ENCODE results near the gene HBA2. TPM values are rescaled to one million over a fixed set of nuclear protein-coding genes. Genes with fewer than 3 reads are reported as not detected.
A peak's percentile ranks its signal among the peaks of the same experiment; 100 is the strongest.
"Not testable (repeated sequence)": the region's sequence is repeated elsewhere in the genome, so short reads cannot be mapped to it uniquely, and the experiment has no call there.

The HBA2 gene
- total and polyA plus RNA-seq, 8 donors = 1.1 to 39.5 (median 4.3) TPM

DNA sequence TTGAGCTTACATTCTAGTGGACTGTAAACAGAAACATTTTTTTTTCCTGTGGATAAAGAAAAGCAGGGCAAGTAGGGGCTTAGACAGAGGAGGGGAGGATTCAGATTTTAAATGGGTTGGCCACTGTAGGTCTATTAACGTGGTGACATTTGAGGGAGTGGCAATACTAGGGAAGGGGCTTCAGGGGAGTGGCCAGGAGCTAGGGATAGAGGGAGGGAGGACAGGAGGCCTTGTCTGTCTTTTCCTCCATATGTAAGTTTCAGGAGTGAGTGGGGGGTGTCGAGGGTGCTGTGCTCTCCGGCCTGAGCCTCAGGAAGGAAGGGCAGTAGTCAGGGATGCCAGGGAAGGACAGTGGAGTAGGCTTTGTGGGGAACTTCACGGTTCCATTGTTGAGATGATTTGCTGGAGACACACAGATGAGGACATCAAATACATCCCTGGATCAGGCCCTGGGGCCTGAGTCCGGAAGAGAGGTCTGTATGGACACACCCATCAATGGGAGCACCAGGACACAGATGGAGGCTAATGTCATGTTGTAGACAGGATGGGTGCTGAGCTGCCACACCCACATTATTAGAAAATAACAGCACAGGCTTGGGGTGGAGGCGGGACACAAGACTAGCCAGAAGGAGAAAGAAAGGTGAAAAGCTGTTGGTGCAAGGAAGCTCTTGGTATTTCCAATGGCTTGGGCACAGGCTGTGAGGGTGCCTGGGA is 13.4 kb upstream of the HBA2 start:
- TF ChIP-seq, protein P1, sequence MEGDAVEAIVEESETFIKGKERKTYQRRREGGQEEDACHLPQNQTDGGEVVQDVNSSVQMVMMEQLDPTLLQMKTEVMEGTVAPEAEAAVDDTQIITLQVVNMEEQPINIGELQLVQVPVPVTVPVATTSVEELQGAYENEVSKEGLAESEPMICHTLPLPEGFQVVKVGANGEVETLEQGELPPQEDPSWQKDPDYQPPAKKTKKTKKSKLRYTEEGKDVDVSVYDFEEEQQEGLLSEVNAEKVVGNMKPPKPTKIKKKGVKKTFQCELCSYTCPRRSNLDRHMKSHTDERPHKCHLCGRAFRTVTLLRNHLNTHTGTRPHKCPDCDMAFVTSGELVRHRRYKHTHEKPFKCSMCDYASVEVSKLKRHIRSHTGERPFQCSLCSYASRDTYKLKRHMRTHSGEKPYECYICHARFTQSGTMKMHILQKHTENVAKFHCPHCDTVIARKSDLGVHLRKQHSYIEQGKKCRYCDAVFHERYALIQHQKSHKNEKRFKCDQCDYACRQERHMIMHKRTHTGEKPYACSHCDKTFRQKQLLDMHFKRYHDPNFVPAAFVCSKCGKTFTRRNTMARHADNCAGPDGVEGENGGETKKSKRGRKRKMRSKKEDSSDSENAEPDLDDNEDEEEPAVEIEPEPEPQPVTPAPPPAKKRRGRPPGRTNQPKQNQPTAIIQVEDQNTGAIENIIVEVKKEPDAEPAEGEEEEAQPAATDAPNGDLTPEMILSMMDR (IDR thresholded peaks at IDR 0.05) = no peak
- 48 to 59% methylated on average over 6 of the region's 6 CpGs for WGBS, 2 donors
- intact Hi-C loops (cut with DNase I) = no loop called here
- Histone ChIP-seq H3K36me3 (no peaks in the 10 kb centered on the region), H3K9me3 (no peaks in the 10 kb centered on the region), H3K4me3 (no peak overlapping the region), H3K27me3 (no peaks in the 10 kb centered on the region), H3K27ac (no peak overlapping the region), H3K4me1 (peaks cover 0 to 5% (median 3%) of the 10 kb centered on the region in 3 donors)
- FAIRE-seq (no peak), ATAC-seq (no peak), DNase-seq (no peak)

DNA sequence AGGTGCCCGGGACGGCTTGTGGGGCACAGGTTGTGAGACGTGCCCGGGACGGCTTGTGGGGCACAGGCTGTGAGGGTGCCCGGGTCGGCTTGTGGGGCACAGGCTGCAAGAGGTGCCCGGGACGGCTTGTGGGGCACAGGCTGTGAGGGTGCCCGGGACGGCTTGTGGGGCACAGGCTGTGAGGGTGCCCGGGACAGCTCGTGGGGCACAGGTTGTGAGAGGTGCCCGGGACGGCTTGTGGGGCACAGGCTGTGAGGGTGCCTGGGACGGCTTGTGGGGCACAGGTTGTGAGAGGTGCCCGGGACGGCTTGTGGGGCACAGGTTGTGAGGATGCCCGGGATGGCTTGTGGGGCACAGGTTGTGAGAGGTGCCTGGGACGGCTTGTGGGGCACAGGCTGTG is 12.4 kb upstream of the HBA2 start:
- H3K4me3 ChIP-seq; H3K4me1 ChIP-seq; FAIRE-seq; H3K36me3 ChIP-seq; intact Hi-C loops (cut with DNase I); H3K27me3 ChIP-seq; H3K27ac ChIP-seq; ATAC-seq; H3K9me3 ChIP-seq: not testable (repeated sequence)
- 55 to 62% methylated on average over 20 of the region's 20 CpGs for WGBS, 2 donors
- peak in 1 of 6 donors; percentile 16 for DNase-seq

DNA sequence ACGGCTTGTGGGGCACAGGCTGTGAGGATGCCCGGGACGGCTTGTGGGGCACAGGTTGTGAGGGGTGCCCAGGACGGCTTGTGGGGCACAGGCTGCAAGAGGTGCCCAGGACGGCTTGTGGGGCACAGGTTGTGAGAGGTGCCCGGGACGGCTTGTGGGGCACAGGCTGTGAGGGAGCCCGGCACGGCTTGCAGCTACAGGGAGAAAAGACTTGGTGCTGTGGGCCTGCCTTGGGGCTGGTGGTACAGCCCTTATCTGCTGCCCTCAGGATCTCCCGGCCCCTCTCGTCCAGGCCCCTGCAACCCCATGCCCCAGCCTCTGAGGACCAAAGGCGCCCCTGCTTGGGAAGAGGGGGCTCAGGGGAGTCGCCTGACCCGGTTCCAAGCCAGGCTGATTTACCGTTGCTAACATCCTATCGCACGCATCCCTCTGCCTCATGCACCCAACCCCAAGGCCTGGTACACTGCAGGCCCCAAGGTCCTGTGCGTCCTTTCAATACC is 11.9 kb upstream of the HBA2 start:
- Histone ChIP-seq H3K27ac (no peak overlapping the region), H3K4me3 (no peak overlapping the region), H3K9me3 (no peaks in the 10 kb centered on the region), H3K4me1 (peaks cover 0 to 8% (median 6%) of the 10 kb centered on the region in 3 donors), H3K27me3 (peaks cover 0 to 6% (median 2%) of the 10 kb centered on the region in 4 donors), H3K36me3 (no peaks in the 10 kb centered on the region)
- FAIRE-seq (no peak), ATAC-seq (no peak), DNase-seq (peak in 1 of 6 donors; percentile 45)
- 43 to 58% methylated on average over 17 to 18 of the region's 18 CpGs for WGBS, 2 donors
- intact Hi-C loops (cut with DNase I) = no loop called here
- TF ChIP-seq, protein P1 (IDR thresholded peaks at IDR 0.05) = no peak

DNA sequence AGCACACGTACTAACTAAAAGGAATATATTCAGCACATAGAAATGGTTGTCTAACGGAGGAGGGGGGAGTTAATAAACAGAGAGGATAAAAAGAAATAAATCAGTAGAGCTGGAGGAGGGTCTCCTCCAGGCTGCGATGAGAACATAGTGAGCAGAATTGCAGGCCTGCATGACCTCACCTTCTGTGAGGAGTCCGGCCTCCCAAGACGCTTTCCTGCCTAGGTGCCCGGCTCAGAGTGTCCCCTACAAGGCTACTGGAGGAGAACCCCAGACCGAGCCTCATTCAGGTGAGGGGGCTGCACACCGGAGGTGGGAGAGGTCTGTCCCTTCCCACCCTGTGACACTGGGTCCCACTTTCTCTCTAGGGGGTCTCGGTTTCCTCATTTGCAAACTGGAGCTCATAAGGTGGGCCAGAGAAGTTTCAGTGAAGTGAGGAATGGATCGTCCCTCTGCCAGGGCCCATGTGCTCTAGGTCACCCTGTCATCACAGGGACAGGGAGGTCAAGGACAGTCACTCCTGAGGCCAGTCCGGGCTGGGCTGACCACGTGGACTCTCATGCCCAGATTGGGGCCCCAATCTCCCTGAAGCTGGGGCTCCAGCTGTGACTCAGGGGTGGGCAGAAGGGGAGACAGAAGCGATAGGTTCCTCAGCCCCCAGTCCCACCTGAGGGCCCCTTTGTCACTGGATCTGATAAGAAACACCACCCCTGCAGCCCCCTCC is 10.2 kb upstream of the HBA2 start:
- Histone ChIP-seq H3K36me3 (no peaks in the 10 kb centered on the region), H3K27ac (no peak overlapping the region), H3K9me3 (no peaks in the 10 kb centered on the region), H3K4me3 (no peak overlapping the region), H3K4me1 (peaks cover 0 to 14% (median 12%) of the 10 kb centered on the region in 3 donors), H3K27me3 (peaks cover 0 to 23% (median 8%) of the 10 kb centered on the region in 4 donors)
- TF ChIP-seq, protein P1 (IDR thresholded peaks at IDR 0.05) = no peak
- 80 to 86% methylated on average over 13 of the region's 13 CpGs for WGBS, 2 donors
- peak in 1 of 6 donors; percentile 38 for DNase-seq
- intact Hi-C loops (cut with DNase I) = no loop called here
- ATAC-seq = no peak
- FAIRE-seq = no peak

DNA sequence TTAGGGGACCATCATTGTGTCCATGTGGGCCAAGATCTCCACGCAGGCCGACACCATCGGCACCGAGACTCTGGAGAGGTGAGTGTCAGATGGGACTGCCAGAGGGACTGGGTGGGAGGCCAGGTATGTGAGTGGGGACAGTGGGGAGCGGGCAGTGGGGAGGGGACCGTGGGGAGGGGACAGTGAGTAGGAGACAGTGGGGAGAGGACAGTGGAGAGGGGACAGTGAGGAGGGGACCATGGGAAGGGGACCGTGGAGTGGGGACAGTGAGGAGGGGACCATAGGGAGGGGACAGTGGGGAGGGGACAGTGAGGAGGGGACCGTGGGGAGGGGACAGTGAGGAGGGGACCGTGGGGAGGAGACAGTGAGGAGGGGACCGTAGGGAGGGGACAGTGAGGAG is 9.5 kb upstream of the HBA2 start:
- H3K4me3 ChIP-seq; ATAC-seq; H3K27ac ChIP-seq; FAIRE-seq; intact Hi-C loops (cut with DNase I); H3K9me3 ChIP-seq; H3K36me3 ChIP-seq: not testable (repeated sequence)
- Histone ChIP-seq H3K27me3 (peaks cover 0 to 29% (median 9%) of the 10 kb centered on the region in 4 donors), H3K4me1 (peaks cover 0 to 14% (median 12%) of the 10 kb centered on the region in 3 donors)
- peak in 1 of 6 donors; percentile 39 for DNase-seq
- 81 to 90% methylated on average over 3 to 10 of the region's 10 CpGs for WGBS, 2 donors

DNA sequence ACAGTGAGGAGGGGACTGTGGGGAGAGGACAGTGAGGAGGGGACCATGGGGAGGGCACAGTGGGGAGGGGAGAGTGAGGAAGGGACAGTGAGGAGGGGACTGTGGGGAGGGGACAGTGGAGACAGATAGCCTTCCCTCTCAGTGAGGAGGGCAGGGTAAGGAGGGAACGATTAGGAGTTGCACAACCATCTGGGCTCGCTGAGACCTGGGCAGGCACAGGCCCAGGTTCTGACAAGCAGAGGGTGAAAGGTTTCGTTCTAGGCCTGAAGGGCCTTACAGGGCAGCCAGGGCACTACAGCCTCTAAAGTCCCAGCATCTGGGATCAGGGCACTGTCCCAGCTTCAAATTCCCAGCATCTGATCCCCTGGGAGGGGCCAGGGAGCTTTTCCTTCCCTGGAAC is 9.0 kb upstream of the HBA2 start:
- H3K27ac ChIP-seq, FAIRE-seq: not testable (repeated sequence)
- peaks cover 0 to 14% (median 12%) of the 10 kb centered on the region in 3 donors for H3K4me1 ChIP-seq

DNA sequence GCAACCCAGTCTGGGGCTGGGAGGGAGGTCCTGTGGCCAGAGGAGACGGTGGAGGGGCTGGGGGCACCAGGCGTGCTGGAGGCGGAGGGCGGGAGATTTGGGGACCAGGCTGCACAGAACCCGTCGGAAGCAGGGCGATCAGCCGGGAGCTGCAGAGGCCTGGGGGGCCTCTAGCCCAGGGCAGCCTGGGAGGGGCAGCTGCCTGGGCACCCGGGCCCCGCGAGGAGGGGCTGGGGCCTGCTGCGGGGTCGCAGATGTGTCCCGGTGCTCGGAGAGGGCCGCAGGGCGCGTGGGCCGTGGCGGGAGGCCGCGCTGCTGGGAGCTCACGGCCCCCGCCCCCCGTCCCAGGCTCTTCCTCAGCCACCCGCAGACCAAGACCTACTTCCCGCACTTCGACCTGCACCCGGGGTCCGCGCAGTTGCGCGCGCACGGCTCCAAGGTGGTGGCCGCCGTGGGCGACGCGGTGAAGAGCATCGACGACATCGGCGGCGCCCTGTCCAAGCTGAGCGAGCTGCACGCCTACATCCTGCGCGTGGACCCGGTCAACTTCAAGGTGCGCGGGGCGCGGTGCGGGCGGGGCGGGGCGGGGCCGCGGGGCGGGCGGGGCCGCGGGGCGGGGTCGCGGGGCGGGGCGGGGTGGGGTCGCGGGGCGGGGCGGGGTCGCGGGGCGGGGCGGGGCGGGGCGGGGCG is 8.4 kb upstream of the HBA2 start:
- 6% methylated on average over 33 of the region's 80 CpGs; no CpG with 5 or more reads in 1 of the 2 donors for WGBS, 2 donors
- H3K27ac ChIP-seq; FAIRE-seq; H3K4me3 ChIP-seq; DNase-seq; H3K9me3 ChIP-seq; intact Hi-C loops (cut with DNase I); H3K36me3 ChIP-seq: not testable (repeated sequence)
- ATAC-seq = peak in 2 of 4 donors; percentile 34 to 41
- Histone ChIP-seq H3K4me1 (peaks cover 0 to 14% (median 12%) of the 10 kb centered on the region in 3 donors), H3K27me3 (peaks cover 0 to 35% (median 9%) of the 10 kb centered on the region in 4 donors)

More for the DNA sequence above, 9.0 kb upstream of the HBA2 start:
- H3K4me3 ChIP-seq; H3K9me3 ChIP-seq; H3K36me3 ChIP-seq; DNase-seq; intact Hi-C loops (cut with DNase I): not testable (repeated sequence)
- H3K27me3 ChIP-seq = peaks cover 0 to 32% (median 9%) of the 10 kb centered on the region in 4 donors
- peak in 2 of 4 donors; percentile 25 to 47 for ATAC-seq
- WGBS, 2 donors = 15% methylated on average over 2 of the region's 3 CpGs; no CpG with 5 or more reads in 1 of the 2 donors

All from pancreas (tissue), 10 donors.